Smooth muscle cell (in vitro differentiated cells): ENCODE measurements around the gene TXNDC16. TPM values are rescaled to one million over a fixed set of nuclear protein-coding genes. Genes with fewer than 3 reads are reported as not detected.

Experiments used
- DNase-seq: peaks from one replicate; lab custom pipeline; 2025; ENCODE audit not compliant: unreplicated experiment; lab: John Stamatoyannopoulos, UW
- H2AFZ ChIP-seq: fragments of 200-600 bp; sonication (generic); 2 replicates; pipeline ENCODE4 v1.6.0; 2016; ENCODE audit warnings: antibody characterized with exemption, low read depth, mild to moderate bottlenecking
- H3F3A ChIP-seq: fragments of 200-600 bp; sonication (generic); 2 replicates; pipeline ENCODE4 v1.6.0; 2017; ENCODE audit warnings: antibody characterized with exemption, low read depth
- H3K27ac ChIP-seq: fragments of 200-600 bp; sonication (generic); 2 replicates; pipeline ENCODE4 v1.5.1; 2016; ENCODE audit warnings: low read depth, mild to moderate bottlenecking
- H3K27me3 ChIP-seq: fragments of 200-600 bp; sonication (generic); 2 replicates; pipeline ENCODE4 v1.6.1; 2016; ENCODE audit warnings: low read depth, mild to moderate bottlenecking
- H3K36me3 ChIP-seq: fragments of 200-600 bp; sonication (generic); 2 replicates; pipeline ENCODE4 v1.5.1; 2016; ENCODE audit warnings: low read depth
- H3K4me1 ChIP-seq: fragments of 200-600 bp; sonication (generic); 2 replicates; pipeline ENCODE4 v1.5.1; 2016; ENCODE audit warnings: low read depth
- H3K4me2 ChIP-seq: fragments of 200-600 bp; sonication (generic); 2 replicates; pipeline ENCODE4 v1.6.0; 2016; ENCODE audit warnings: mild to moderate bottlenecking
- H3K4me3 ChIP-seq: fragments of 200-600 bp; sonication (generic); 2 replicates; pipeline ENCODE4 v1.5.1; 2016; ENCODE audit warnings: mild to moderate bottlenecking
- H3K79me2 ChIP-seq: fragments of 200-600 bp; sonication (generic); 2 replicates; pipeline ENCODE4 v1.6.0; 2016; ENCODE audit warnings: low read depth, mild to moderate bottlenecking
- H3K9ac ChIP-seq: fragments of 200-600 bp; sonication (generic); 2 replicates; pipeline ENCODE4 v1.6.0; 2016; ENCODE audit warnings: low read depth
- H3K9me3 ChIP-seq: fragments of 200-600 bp; sonication (generic); replicated peaks from 2 replicates; pipeline ENCODE4 v1.5.1; 2016; ENCODE audit warnings: low read depth
- H4K20me1 ChIP-seq: fragments of 200-600 bp; sonication (generic); 2 replicates; pipeline ENCODE4 v1.6.0; 2016; ENCODE audit warnings: low read depth
- CTCF ChIP-seq: fragments of 200-600 bp; sonication (generic); IDR thresholded peaks from 2 replicates; pipeline ENCODE4 v1.5.1; 2017; ENCODE audit warnings: borderline replicate concordance, mild to moderate bottlenecking, antibody characterized with exemption; ENCODE audit not compliant: insufficient read depth, poor library complexity, severe bottlenecking
- WGBS: methylation state at CpG from one replicate; pipeline ENCODE4 v1.1.7; 2016; ENCODE audit warnings: low lambda C conversion rate; 5-methylcytosine and 5-hydroxymethylcytosine counted together
- polyA plus RNA-seq: library from polyadenylated mRNA; unstranded; fragments of >200 nt; fragmentation: Nextera tagmentation; extraction: Ambion mirVana; gene quantifications from 2 replicates; pipeline ENCODE4 v1.2.1, GENCODE V29; 2016
- total RNA-seq: library from RNA; depleted of rRNA; stranded (reverse); fragments of >200 nt; gene quantifications from 2 replicates; pipeline ENCODE4 v1.2.3, GENCODE V29; 2014

The TXNDC16 gene
- total and polyA plus RNA-seq, 2 experiments from 2014 or later: 1.8 to 5.6 TPM

GRCh38 chr14:52596861-52597260, 44.6 kb upstream of the TXNDC16 start:
- DNase-seq: no peak
- no peaks in the 10 kb centered on the region for H3K79me2 ChIP-seq
- no peak overlapping the region for H3K4me3 ChIP-seq
- no peaks in the 10 kb centered on the region for H3K4me1 ChIP-seq
- no peaks in the 10 kb centered on the region for H3K27me3 ChIP-seq
- 82% methylated on average over 5 of the region's 5 CpGs for WGBS
- no peak overlapping the region for H3K9ac ChIP-seq
- TF ChIP-seq CTCF: no peak
- H3K9me3 ChIP-seq: no peaks in the 10 kb centered on the region
- H3F3A ChIP-seq: no peaks in the 10 kb centered on the region
- no peak overlapping the region for H2AFZ ChIP-seq
- H3K36me3 ChIP-seq: no peaks in the 10 kb centered on the region
- no peaks in the 10 kb centered on the region for H4K20me1 ChIP-seq
- no peak overlapping the region for H3K4me2 ChIP-seq
- H3K27ac ChIP-seq: no peak overlapping the region

- no peaks in the 10 kb centered on the region for H4K20me1 ChIP-seq
- no peak overlapping the region for H3K4me3 ChIP-seq
- no peak overlapping the region for H2AFZ ChIP-seq
- no peaks in the 10 kb centered on the region for H3F3A ChIP-seq
- WGBS: 90% methylated on average over 10 of the region's 10 CpGs
- TF ChIP-seq CTCF: no peak
- no peaks in the 10 kb centered on the region for H3K79me2 ChIP-seq
- DNase-seq: no peak
- H3K27me3 ChIP-seq: no peaks in the 10 kb centered on the region
- no peaks in the 10 kb centered on the region for H3K36me3 ChIP-seq
- no peaks in the 10 kb centered on the region for H3K4me1 ChIP-seq
- H3K9ac ChIP-seq: no peak overlapping the region
- H3K9me3 ChIP-seq: no peaks in the 10 kb centered on the region
- H3K4me2 ChIP-seq: no peak overlapping the region
- H3K27ac ChIP-seq: no peak overlapping the region
These were observed 44.0 kb upstream of the TXNDC16 start for GRCh38 chr14:52596320-52596719.

GRCh38 chr14:52590318-52590717, 38.0 kb upstream of the TXNDC16 start:
- Histone ChIP-seq H3K79me2 (no peaks in the 10 kb centered on the region), H3K9ac (no peak overlapping the region), H3K27me3 (no peaks in the 10 kb centered on the region), H3K36me3 (no peaks in the 10 kb centered on the region), H3F3A (no peaks in the 10 kb centered on the region), H4K20me1 (no peaks in the 10 kb centered on the region), H3K4me3 (no peak overlapping the region), H2AFZ (no peak overlapping the region), H3K27ac (no peak overlapping the region), H3K4me2 (no peak overlapping the region), H3K9me3 (no peaks in the 10 kb centered on the region), H3K4me1 (no peaks in the 10 kb centered on the region)
- TF ChIP-seq CTCF: no peak
- WGBS: 100% methylated on average over 1 of the region's 1 CpG
- DNase-seq: no peak

- Histone ChIP-seq H3K79me2 (no peaks in the 10 kb centered on the region), H3K4me3 (no peak overlapping the region), H3F3A (no peaks in the 10 kb centered on the region), H3K27ac (no peak overlapping the region), H3K4me2 (no peak overlapping the region), H3K9me3 (no peaks in the 10 kb centered on the region), H3K9ac (no peak overlapping the region), H3K27me3 (no peaks in the 10 kb centered on the region), H3K36me3 (no peaks in the 10 kb centered on the region), H4K20me1 (no peaks in the 10 kb centered on the region), H3K4me1 (no peaks in the 10 kb centered on the region), H2AFZ (no peak overlapping the region)
- WGBS: 81% methylated on average over 4 of the region's 4 CpGs
- no peak for TF ChIP-seq CTCF
- no peak for DNase-seq
These were observed 37.3 kb upstream of the TXNDC16 start for GRCh38 chr14:52589646-52590045.
